Measurements from ENCODE around the gene MMRN2.

- TF ChIP-seq KAT7 (CRISPR knock-in tag; IDR thresholded peaks at IDR 0.05; ENCODE audit: borderline replicate concordance) (no peak), CTCF (IDR thresholded peaks at IDR 0.05) (no peak), HMGXB4 (CRISPR knock-in tag; IDR thresholded peaks at IDR 0.05) (no peak), CBFB (CRISPR knock-in tag; IDR thresholded peaks at IDR 0.05; ENCODE audit: low read depth) (no peak), PRDM15 (CRISPR knock-in tag; IDR thresholded peaks at IDR 0.05) (no peak), ZNF263 (CRISPR knock-in tag; IDR thresholded peaks at IDR 0.05; ENCODE audit: low read depth) (no peak), ZNF423 (CRISPR knock-in tag; IDR thresholded peaks at IDR 0.05) (no peak), ATF3 (CRISPR knock-in tag; conservative IDR thresholded peaks at IDR 0.05) (no peak), TEAD4 (CRISPR knock-in tag; IDR thresholded peaks at IDR 0.05) (no peak), ERG (CRISPR knock-in tag; IDR thresholded peaks at IDR 0.05) (no peak), ZMAT4 (CRISPR knock-in tag; IDR thresholded peaks at IDR 0.05) (no peak), FOXP4 (CRISPR knock-in tag; IDR thresholded peaks at IDR 0.05) (no peak), MAX (CRISPR knock-in tag; IDR thresholded peaks at IDR 0.05) (no peak), ETV6 (CRISPR knock-in tag; IDR thresholded peaks at IDR 0.05) (no peak)
These were observed 52.0 kb downstream of the MMRN2 start for GRCh38 chr10:86905429-86905828.
